Measurements from ENCODE around the gene APCDD1.

Gene APCDD1

DNA sequence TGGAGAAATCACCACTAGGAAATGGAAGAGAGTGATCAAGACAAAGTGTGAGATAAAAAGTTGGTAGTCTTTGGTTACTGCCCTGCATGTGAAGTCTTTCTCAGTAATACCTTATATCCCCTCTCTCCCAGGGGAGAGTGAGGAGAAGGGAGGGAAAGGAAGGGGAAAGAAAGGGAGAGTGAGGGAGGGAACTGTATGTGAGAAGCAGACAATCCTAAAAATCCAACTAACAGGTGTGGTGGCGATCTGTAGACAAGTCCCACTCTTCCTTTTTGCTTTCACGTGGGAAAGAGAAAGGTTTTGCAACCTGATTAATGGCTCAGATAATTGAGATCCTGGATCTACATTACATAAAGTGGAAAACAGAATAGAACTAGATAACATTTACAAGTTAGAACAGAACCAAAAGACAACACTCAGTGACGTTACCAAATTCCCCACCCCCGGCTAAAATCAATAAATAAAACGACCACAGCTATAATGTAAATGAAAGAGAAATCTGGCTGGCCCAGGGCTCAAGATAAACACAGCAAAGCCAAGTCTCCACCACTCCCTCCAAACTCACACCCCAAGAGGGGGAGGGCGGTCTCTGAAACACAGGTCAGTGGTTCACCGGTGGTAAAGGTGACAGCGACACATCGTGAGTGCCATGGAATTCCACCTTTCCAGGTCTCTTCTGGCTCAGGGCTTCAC is 10.0 kb upstream of the APCDD1 start:
- no peak for TF ChIP-seq CTCF (conservative IDR thresholded peaks at IDR 0.05)
- peak overlapping the region; percentile 53 for H3K27ac ChIP-seq

GRCh38 chr18:10449396-10449795 is 5.0 kb upstream of the APCDD1 start:
- H3K27ac ChIP-seq, result no peak overlapping the region
- TF ChIP-seq CTCF (conservative IDR thresholded peaks at IDR 0.05), result no peak

DNA sequence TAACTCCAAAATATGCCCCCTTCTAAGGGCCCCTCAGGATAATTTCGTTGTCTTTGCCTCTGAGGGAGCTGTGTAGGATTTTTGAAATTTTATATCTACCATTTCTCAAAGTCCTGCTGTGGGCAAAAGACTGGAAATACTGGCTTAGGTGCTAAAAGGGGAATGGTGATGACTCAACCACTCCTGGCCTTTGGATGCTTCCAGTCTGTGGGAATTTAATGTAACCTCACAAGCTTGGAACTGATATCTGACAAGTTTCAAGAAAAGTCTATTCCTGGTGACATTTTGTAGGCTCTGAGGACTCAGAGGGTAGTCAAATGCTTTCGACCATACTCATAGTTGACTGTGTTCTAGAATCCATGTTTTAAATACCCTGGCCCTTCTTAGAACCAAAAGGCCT is 3.4 kb upstream of the APCDD1 start:
- no peak for TF ChIP-seq CTCF (conservative IDR thresholded peaks at IDR 0.05)
- no peak overlapping the region for H3K27ac ChIP-seq

DNA sequence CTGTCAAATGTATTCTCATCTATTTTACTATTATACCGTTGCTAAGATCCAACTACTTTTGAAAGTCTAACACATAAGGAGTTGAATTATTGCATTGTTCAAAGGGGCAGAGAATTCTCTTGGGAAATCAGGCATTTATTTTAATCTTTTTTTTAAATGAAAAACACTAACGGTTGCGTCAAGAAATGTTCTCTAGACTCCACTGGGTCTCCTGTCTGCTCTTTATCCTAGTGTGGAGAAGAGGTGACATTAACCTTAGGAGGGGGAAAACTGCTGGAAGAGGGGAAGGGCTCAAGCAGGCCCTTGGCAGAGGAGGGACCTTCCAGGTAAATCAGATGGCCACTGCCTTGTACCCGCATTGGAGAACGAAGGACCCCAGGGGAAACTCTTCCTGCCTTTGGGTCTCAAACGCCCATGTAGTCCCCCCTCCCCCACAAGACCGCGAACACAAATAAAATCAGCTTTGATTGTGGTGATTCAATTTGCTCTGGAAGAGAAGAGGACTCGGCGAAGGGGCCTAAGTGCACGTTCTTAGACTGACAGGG is 1.1 kb upstream of the APCDD1 start:
- no peak overlapping the region for H3K27ac ChIP-seq
- no peak for TF ChIP-seq CTCF (conservative IDR thresholded peaks at IDR 0.05)

- peak; percentile 17 for TF ChIP-seq CTCF (conservative IDR thresholded peaks at IDR 0.05)
- H3K27ac ChIP-seq, result peak overlapping the region; percentile 67
Measured at GRCh38 chr18:10454681-10455557, 484 bp downstream of the APCDD1 start.

GRCh38 chr18:10455726-10456453 is 1.5 kb downstream of the APCDD1 start:
- H3K27ac ChIP-seq, result peak overlapping the region; percentile 67; the same call in 1 of the 2 replicates
- no peak for TF ChIP-seq CTCF (conservative IDR thresholded peaks at IDR 0.05)

DNA sequence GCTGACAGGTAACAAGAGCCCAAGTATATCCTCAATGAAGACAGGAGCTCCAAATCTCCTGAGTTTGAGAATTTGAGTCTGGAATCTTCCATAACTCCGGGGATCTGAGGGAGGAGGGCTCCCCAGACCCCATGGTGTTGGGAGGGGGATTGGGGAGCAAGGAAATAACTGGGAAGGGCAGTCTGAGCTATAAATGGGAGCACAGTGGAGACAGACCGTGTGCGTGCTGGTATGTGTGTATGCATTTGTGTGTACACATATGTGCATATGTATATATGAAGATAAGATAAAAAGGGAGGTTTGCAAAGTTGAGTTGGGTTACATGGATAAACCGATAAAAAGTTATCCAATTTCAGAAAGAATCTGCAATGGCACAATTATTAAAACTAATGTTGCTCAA is 2.3 kb downstream of the APCDD1 start:
- TF ChIP-seq CTCF (conservative IDR thresholded peaks at IDR 0.05), result no peak
- no peak overlapping the region for H3K27ac ChIP-seq
